Measurements from ENCODE around the gene TSHR. TPM values are rescaled to one million over a fixed set of nuclear protein-coding genes. Genes with fewer than 3 reads are reported as not detected.

TSHR gene
- total and polyA plus RNA-seq, 9 donors: 0.20 to 1.0 (median 0.37) TPM

DNA sequence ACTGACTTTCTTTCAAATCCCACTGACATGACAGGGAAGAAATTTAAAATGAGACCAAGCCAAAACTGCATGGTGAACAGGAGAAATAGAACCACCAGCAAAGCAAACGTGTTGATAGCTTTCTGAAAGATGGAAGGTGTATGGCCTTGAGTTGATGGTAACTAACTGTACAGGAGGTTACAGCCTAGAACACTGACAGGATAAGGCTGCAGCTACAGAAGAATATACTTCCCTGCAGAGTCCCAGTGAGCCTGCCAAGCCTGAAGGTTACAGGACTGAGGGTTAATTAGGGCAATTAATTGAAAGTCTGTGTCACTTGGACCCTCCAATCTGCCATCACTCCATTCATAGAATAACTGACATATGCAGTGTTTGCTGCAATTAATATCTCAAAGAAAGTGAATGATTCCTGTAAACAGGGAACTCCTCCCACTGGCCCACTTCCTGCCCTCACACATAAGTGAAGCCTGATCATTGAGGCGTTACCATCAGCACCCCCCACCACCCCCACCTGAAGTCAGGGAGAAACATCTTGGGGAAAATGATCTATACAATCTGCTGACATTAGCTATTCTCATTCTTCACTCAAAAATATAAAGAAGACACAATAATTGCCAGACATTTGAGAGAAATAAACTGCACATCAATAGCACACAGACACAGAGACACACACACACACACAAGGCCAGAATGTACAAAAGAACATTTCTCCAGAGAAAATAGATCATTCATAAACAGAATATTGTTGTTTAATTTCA, 191.9 kb downstream of the TSHR start:
- Histone ChIP-seq H3K4me1 (ENCODE audit: control insufficient read depth, insufficient read depth, low read length) (no peaks in the 10 kb centered on the region), H3K27ac (ENCODE audit: low read length) (no peak overlapping the region), H3K27me3 (ENCODE audit: control insufficient read depth, insufficient read depth, low read length) (no peaks in the 10 kb centered on the region), H3K4me3 (ENCODE audit: low read length) (no peak overlapping the region), H3K36me3 (ENCODE audit: control insufficient read depth, insufficient read depth, low read length) (no peaks in the 10 kb centered on the region), H3K9me3 (replicated peaks; ENCODE audit: control insufficient read depth, low read depth, low read length) (no peaks in the 10 kb centered on the region)
- WGBS (ENCODE audit: insufficient coverage): 67% methylated on average over 1 of the region's 2 CpGs
- no peak for DNase-seq

- H3K27me3 ChIP-seq (ENCODE audit: control insufficient read depth, insufficient read depth, low read length): no peaks in the 10 kb centered on the region
- H3K4me3 ChIP-seq (ENCODE audit: low read length): no peak overlapping the region
- H3K4me1 ChIP-seq (ENCODE audit: control insufficient read depth, insufficient read depth, low read length): no peaks in the 10 kb centered on the region
- no peaks in the 10 kb centered on the region for H3K36me3 ChIP-seq (ENCODE audit: control insufficient read depth, insufficient read depth, low read length)
- no peak for DNase-seq
- H3K27ac ChIP-seq (ENCODE audit: low read length): no peak overlapping the region
- no CpG with 5 or more reads among the region's 4 CpGs for WGBS (ENCODE audit: insufficient coverage)
- no peaks in the 10 kb centered on the region for H3K9me3 ChIP-seq (replicated peaks; ENCODE audit: control insufficient read depth, low read depth, low read length)
Measured at GRCh38 chr14:81148635-81149034, 193.2 kb downstream of the TSHR start.

DNA sequence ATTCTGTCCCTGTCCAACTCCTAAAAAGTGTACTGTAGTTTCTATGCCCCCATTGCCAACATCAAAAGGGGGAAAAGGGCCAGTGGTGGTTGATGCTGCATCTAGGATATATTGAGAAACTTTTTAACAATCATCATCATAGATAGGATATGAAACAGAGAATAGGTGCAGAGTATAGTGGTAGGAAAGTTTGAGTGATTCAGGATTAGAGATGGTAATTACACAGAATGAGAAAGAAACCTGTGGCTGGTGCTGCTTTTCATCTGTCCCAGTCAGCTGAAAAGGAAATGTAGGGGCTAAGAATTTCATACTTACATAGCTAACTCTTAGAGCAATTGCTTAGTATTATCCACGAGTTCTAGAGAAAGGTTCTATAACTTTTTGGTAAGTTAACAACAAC, 197.8 kb downstream of the TSHR start:
- H3K9me3 ChIP-seq (replicated peaks; ENCODE audit: control insufficient read depth, low read depth, low read length): no peaks in the 10 kb centered on the region
- no peaks in the 10 kb centered on the region for H3K36me3 ChIP-seq (ENCODE audit: control insufficient read depth, insufficient read depth, low read length)
- H3K27me3 ChIP-seq (ENCODE audit: control insufficient read depth, insufficient read depth, low read length): no peaks in the 10 kb centered on the region
- DNase-seq: no peak
- H3K27ac ChIP-seq (ENCODE audit: low read length): no peak overlapping the region
- H3K4me3 ChIP-seq (ENCODE audit: low read length): no peak overlapping the region
- WGBS (ENCODE audit: insufficient coverage): no CpG with 5 or more reads among the region's 1 CpG
- H3K4me1 ChIP-seq (ENCODE audit: control insufficient read depth, insufficient read depth, low read length): no peaks in the 10 kb centered on the region

DNA sequence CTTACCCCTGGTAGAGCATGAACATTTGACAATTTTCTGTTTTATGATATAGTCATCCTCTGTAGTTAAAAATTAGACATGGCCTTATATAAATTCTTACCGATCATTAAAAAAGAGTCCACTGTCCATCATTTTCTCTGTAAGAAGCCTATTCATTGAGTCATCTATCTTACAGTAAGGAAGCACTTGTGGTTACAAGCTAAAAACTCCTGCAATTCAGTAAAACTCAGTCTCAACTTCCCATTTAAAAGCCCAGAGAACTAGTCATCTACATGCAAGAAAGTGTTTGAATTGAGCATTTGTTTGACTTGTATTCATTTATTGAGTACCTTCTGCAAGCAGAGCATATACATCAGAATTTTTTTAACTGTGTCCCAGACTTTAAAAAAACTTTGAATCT, 202.0 kb downstream of the TSHR start:
- H3K27ac ChIP-seq (ENCODE audit: low read length): no peak overlapping the region
- no CpG with 5 or more reads among the region's 1 CpG for WGBS (ENCODE audit: insufficient coverage)
- no peak overlapping the region for H3K4me3 ChIP-seq (ENCODE audit: low read length)
- DNase-seq: no peak
- no peaks in the 10 kb centered on the region for H3K27me3 ChIP-seq (ENCODE audit: control insufficient read depth, insufficient read depth, low read length)
- no peaks in the 10 kb centered on the region for H3K4me1 ChIP-seq (ENCODE audit: control insufficient read depth, insufficient read depth, low read length)
- H3K36me3 ChIP-seq (ENCODE audit: control insufficient read depth, insufficient read depth, low read length): no peaks in the 10 kb centered on the region
- no peaks in the 10 kb centered on the region for H3K9me3 ChIP-seq (replicated peaks; ENCODE audit: control insufficient read depth, low read depth, low read length)

GRCh38 chr14:81161088-81161487, 205.7 kb downstream of the TSHR start:
- WGBS (ENCODE audit: insufficient coverage): 81% methylated on average over 5 of the region's 7 CpGs
- H3K36me3 ChIP-seq (ENCODE audit: control insufficient read depth, insufficient read depth, low read length): no peaks in the 10 kb centered on the region
- no peaks in the 10 kb centered on the region for H3K9me3 ChIP-seq (replicated peaks; ENCODE audit: control insufficient read depth, low read depth, low read length)
- no peak overlapping the region for H3K27ac ChIP-seq (ENCODE audit: low read length)
- DNase-seq: no peak
- no peaks in the 10 kb centered on the region for H3K27me3 ChIP-seq (ENCODE audit: control insufficient read depth, insufficient read depth, low read length)
- H3K4me3 ChIP-seq (ENCODE audit: low read length): no peak overlapping the region
- H3K4me1 ChIP-seq (ENCODE audit: control insufficient read depth, insufficient read depth, low read length): no peaks in the 10 kb centered on the region

GRCh38 chr14:81161749-81162148, 206.3 kb downstream of the TSHR start:
- Histone ChIP-seq H3K9me3 (replicated peaks; ENCODE audit: control insufficient read depth, low read depth, low read length) (no peaks in the 10 kb centered on the region), H3K36me3 (ENCODE audit: control insufficient read depth, insufficient read depth, low read length) (no peaks in the 10 kb centered on the region), H3K27ac (ENCODE audit: low read length) (no peak overlapping the region), H3K27me3 (ENCODE audit: control insufficient read depth, insufficient read depth, low read length) (no peaks in the 10 kb centered on the region), H3K4me3 (ENCODE audit: low read length) (no peak overlapping the region), H3K4me1 (ENCODE audit: control insufficient read depth, insufficient read depth, low read length) (no peaks in the 10 kb centered on the region)
- WGBS (ENCODE audit: insufficient coverage): no CpG with 5 or more reads among the region's 1 CpG
- no peak for DNase-seq

DNA sequence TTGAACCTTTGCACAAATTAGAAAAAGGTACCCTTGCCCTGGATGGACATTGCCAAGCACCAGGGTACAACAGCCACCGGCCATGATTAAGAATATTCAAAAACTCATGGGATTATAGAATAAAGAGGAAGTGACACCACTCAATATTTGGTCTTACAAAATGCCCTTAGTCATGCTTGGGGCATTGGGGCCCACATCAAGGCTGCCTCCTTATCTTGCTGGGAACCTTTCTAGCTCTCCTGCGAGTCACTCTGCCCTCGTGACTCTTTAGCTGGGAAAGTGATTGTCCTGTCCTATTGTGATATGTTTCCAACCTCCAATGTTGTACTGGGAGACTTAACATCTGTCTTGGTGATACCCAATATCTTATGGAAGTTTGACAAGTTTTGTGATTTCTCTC, 207.5 kb downstream of the TSHR start:
- 100% methylated on average over 1 of the region's 3 CpGs for WGBS (ENCODE audit: insufficient coverage)
- H3K27me3 ChIP-seq (ENCODE audit: control insufficient read depth, insufficient read depth, low read length): no peaks in the 10 kb centered on the region
- H3K4me1 ChIP-seq (ENCODE audit: control insufficient read depth, insufficient read depth, low read length): no peaks in the 10 kb centered on the region
- no peak for DNase-seq
- no peaks in the 10 kb centered on the region for H3K36me3 ChIP-seq (ENCODE audit: control insufficient read depth, insufficient read depth, low read length)
- H3K4me3 ChIP-seq (ENCODE audit: low read length): no peak overlapping the region
- H3K9me3 ChIP-seq (replicated peaks; ENCODE audit: control insufficient read depth, low read depth, low read length): no peaks in the 10 kb centered on the region
- no peak overlapping the region for H3K27ac ChIP-seq (ENCODE audit: low read length)

GRCh38 chr14:81164167-81164774, 208.8 kb downstream of the TSHR start:
- DNase-seq: peak; percentile 23
- Histone ChIP-seq H3K4me3 (ENCODE audit: low read length) (no peak overlapping the region), H3K27me3 (ENCODE audit: control insufficient read depth, insufficient read depth, low read length) (no peaks in the 10 kb centered on the region), H3K27ac (ENCODE audit: low read length) (no peak overlapping the region), H3K9me3 (replicated peaks; ENCODE audit: control insufficient read depth, low read depth, low read length) (no peaks in the 10 kb centered on the region), H3K4me1 (ENCODE audit: control insufficient read depth, insufficient read depth, low read length) (no peaks in the 10 kb centered on the region), H3K36me3 (ENCODE audit: control insufficient read depth, insufficient read depth, low read length) (no peaks in the 10 kb centered on the region)
- 0% methylated on average over 1 of the region's 1 CpG for WGBS (ENCODE audit: insufficient coverage)

DNA sequence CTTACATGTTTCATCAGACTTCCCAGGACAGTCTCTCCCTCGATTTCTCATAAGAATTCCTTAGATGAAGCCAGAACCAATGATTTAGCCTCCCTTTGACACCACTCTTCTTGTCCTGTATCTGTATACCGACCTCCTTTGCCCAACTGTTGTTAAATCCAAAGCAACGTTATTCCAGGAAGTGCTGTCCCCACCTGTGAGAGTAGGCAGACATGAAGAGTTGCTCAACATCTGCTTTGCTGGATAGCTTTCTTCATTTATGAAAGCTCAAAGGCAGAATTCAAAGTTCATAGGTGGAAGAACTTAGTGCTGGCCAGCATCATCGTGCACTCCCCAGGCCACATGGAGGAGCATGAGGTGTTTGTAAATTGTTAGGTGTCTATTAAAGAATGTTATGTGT, 209.8 kb downstream of the TSHR start:
- no peak overlapping the region for H3K27ac ChIP-seq (ENCODE audit: low read length)
- DNase-seq: no peak
- WGBS (ENCODE audit: insufficient coverage): 75% methylated on average over 3 of the region's 4 CpGs

DNA sequence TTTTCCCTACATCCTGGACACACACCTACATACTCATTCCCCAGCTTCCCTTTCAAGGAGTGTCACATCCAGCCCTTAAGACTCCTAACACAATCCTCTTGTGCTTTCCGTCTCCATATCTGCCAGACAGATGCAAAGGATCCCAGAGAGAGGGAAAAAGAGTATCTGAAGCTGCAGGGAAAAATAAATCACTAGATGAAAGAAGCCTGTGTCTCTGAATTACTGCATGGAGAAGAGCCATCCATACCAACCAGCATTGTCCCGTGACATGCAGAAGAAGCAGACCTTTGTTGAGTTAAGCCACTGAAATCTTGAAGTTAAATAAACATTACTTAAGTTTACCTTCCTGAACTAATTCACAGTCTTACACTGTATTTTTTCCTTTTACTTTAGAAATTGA, 210.7 kb downstream of the TSHR start:
- H3K4me3 ChIP-seq (ENCODE audit: low read length): no peak overlapping the region
- no peak overlapping the region for H3K27ac ChIP-seq (ENCODE audit: low read length)
- no peaks in the 10 kb centered on the region for H3K27me3 ChIP-seq (ENCODE audit: control insufficient read depth, insufficient read depth, low read length)
- no peaks in the 10 kb centered on the region for H3K36me3 ChIP-seq (ENCODE audit: control insufficient read depth, insufficient read depth, low read length)
- no CpG with 5 or more reads among the region's 2 CpGs for WGBS (ENCODE audit: insufficient coverage)
- no peak for DNase-seq
- no peaks in the 10 kb centered on the region for H3K9me3 ChIP-seq (replicated peaks; ENCODE audit: control insufficient read depth, low read depth, low read length)
- peaks cover 4% of the 10 kb centered on the region for H3K4me1 ChIP-seq (ENCODE audit: control insufficient read depth, insufficient read depth, low read length)

More for the DNA sequence above, 209.8 kb downstream of the TSHR start:
- H3K4me3 ChIP-seq (ENCODE audit: low read length): no peak overlapping the region
- no peaks in the 10 kb centered on the region for H3K27me3 ChIP-seq (ENCODE audit: control insufficient read depth, insufficient read depth, low read length)
- no peaks in the 10 kb centered on the region for H3K9me3 ChIP-seq (replicated peaks; ENCODE audit: control insufficient read depth, low read depth, low read length)
- peaks cover 4% of the 10 kb centered on the region for H3K4me1 ChIP-seq (ENCODE audit: control insufficient read depth, insufficient read depth, low read length)
- H3K36me3 ChIP-seq (ENCODE audit: control insufficient read depth, insufficient read depth, low read length): no peaks in the 10 kb centered on the region
